ENCODE measurements around the gene UTY.

The UTY gene

DNA sequence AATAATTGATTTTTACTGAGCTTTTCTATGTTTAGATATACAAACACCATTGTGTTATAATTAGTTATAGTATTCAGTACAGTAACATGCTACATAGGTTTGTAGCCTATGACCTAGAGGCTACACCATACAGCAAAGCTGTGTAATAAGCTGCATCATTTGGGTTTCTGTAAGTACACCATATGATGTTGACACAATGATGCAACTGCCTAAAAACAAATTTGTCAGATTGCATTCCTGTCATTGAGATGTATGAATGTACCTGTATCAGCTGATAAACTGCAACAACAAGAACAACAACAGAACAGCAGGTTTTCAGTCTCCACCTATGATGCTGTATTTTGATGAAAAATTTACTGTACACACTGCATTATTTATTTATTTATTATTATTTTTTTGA lies 64.3 kb downstream of the UTY start:
- DNase-seq (ENCODE audit: low read depth, low spot score), result no peak

- no peak for DNase-seq (ENCODE audit: low read depth, low spot score)
Measured at GRCh38 chrY:13398876-13399275, 81.0 kb downstream of the UTY start.

- DNase-seq (ENCODE audit: low read depth, low spot score), result no peak
Measured at GRCh38 chrY:13381110-13381683, 98.6 kb downstream of the UTY start.

DNA sequence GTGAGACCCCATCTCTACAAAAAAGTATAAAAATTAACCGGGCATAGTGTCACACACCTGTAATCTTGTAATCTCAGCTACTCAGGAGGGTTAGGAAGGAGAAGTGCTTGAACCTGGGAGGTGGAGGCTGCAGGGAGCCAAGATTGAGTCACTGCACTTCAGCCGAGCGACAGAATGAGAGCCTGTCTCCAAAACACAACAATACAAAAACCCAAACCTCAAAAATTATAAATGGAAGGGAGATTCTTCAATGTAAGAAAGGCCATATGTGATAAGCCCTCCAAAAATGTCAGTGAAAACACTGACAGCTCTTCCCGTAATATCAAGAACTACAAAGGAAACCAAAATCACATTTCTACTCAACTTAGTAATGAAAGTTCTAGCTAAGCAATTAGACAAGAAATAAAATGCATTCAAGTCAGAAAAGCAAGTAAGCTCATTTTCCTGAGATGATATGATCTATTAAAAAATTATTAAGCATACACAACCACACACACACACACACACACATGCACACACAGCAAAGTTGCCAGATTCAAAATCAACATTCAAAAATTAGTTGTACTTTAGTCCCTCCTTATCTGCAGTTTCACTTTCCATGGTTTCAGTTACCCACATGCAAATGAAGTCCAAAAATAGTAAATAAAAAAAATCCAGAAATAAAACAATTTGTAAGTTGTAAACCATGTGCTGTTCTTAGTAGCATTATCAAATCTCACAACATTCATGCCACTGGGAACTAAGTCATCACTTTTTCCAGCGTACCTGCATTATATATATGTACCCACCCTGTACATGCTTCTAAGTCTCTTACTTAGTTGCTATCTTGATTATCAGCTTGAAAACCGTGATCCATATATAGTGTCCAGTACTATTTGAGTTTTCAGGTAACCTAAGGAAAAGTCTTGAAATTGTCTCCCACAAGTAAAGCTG lies 108.7 kb downstream of the UTY start:
- no peak for DNase-seq (ENCODE audit: low read depth, low spot score)

DNA sequence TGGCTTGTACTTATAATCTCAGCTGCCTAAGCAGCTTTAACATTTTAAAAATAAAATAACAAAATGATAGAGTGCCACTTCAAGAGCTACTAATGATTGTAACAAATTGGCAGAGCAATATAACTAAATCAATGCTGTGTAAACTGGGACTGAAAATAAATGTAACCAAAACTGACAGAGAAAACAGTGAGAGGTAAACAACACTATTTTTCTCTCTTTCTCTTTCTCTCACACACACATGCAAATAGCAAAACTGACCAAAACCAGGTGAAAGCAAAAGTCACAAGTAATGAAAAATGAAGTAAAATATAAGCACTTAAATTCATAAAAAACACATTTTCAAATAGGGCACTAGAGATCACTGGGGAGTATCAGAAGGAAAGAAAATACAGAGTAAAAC lies 109.6 kb downstream of the UTY start:
- no peak for DNase-seq (ENCODE audit: low read depth, low spot score)

GRCh38 chrY:13368513-13368845 lies 111.4 kb downstream of the UTY start:
- no peak for DNase-seq (ENCODE audit: low read depth, low spot score)

- DNase-seq (ENCODE audit: low read depth, low spot score), result no peak
Measured at GRCh38 chrY:13363641-13364040, 116.2 kb downstream of the UTY start.

GRCh38 chrY:13362662-13363061 lies 117.2 kb downstream of the UTY start:
- DNase-seq (ENCODE audit: low read depth, low spot score), result no peak

DNA sequence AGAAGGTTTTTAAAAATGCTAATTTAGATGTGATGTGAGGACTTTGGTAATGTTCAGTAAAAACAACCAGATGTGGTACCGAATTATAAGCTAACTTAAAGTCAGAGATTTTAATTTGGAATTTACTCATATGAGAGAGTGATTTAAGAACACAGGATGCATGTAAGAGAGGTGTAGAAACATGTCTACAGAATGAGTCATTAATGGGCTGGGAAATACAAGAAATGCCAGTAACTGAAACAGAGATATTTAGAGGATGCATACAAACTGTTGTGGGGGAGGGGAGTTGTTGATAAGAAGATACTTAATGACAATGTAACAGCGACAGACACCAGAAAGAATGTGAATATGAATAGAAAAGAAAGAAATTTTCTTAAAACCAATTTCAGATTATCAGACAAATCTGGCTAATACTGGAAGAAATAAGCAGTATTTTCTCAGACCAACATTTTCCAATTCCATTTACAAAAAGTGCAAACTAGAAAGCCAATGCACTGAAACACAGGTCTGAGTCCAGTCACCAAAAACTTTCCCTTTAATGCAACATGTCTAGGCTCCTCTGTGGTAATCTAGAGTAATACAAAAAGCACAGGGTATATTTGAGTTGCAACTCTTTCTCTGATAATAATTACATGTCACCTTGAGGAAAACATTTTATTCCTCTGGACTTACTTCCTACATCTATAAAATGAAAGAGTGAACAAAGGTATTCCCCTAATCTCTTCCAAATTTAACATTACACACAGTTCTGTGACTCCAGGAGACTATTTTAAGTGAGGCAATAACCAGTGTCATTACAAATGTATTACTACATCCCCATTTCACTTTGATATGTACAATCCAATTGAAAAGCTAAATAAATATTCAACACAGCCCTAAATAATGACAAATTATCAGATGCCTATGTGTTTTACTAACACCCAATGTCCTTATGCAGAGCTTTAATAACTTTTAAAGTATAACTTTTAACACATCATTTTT lies 117.9 kb downstream of the UTY start:
- no peak for DNase-seq (ENCODE audit: low read depth, low spot score)

DNA sequence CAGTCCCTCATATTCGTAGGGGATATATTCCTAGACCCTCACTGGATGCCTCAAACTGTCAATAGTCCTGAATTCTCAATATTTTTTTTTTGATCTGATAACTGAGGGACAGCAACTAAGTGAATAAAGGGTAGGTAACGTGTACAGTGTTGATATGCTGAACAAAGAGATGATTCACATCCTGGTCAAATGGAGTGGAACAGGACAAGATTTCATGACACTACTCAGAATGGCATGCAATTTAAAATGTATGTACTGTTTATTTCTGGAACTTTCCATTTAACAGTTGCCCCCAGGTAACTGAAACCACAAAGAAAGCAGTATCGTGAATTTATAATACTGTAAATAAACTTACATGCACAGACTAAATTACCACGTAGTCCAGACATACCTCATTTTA lies 128.4 kb downstream of the UTY start:
- DNase-seq (ENCODE audit: low read depth, low spot score), result no peak

DNA sequence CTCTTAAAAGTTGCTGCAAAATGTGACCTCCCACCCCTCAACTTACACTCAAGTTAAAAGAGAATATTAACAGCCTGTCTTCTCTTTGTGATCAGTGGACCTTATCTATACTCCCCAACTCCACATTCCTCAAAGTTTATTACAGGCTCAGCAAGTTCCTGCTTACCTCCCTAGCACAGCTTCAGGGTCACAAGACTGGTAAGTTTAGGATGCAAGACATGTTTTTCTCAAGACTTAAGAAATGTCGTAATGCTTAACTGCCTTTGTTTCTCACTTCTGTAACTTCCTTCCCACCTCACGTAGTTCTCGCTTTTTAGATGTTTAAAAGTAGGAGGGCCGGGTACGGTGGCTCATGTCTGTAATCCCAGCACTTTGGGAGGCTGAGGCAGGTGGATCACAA lies 132.7 kb downstream of the UTY start:
- DNase-seq (ENCODE audit: low read depth, low spot score), result no peak

GRCh38 chrY:13345549-13345948 lies 134.3 kb downstream of the UTY start:
- no peak for DNase-seq (ENCODE audit: low read depth, low spot score)

- no peak for DNase-seq (ENCODE audit: low read depth, low spot score)
Measured at GRCh38 chrY:13343307-13343946, 136.4 kb downstream of the UTY start.

DNA sequence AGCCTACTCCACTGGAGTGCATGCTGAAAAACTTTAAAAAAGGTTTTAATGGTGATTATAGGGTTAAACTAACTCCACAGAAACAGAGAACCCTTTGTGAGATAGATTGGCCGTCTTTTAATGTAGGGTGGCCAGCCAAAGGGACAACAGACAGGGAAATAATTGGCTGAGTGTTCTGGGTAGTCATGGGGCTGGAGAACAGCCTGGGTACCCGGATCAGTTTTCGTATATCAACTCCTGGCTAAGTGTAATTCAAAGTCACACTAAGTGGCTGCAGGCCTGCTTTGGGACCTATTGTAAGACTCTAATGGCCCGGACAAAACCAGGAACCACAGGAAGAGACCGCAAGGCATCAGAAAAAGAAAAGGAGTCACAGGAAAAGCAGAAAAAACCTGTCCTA lies 139.9 kb downstream of the UTY start:
- no peak for DNase-seq (ENCODE audit: low read depth, low spot score)

- no peak for DNase-seq (ENCODE audit: low read depth, low spot score)
Measured at GRCh38 chrY:13339381-13339780, 140.5 kb downstream of the UTY start.

DNA sequence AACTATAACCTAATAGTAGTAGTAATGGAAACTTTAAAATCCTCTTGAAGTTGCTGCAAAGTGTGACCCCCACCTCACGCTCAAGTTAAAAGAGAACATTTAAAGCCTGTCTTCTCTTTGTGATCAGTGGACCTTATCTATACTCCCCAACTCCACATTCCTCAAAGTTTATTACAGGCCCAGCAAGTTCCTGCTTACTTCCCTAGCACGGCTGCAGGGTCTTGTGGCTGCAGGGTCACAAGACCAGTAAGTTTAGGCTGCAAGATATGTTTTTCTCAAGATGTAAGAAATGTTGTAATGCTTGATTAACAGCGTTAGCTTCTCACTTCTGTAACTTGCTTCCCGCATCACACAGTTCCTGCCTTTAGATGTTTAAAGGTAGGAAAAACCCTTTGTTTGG lies 141.1 kb downstream of the UTY start:
- no peak for DNase-seq (ENCODE audit: low read depth, low spot score)

DNA sequence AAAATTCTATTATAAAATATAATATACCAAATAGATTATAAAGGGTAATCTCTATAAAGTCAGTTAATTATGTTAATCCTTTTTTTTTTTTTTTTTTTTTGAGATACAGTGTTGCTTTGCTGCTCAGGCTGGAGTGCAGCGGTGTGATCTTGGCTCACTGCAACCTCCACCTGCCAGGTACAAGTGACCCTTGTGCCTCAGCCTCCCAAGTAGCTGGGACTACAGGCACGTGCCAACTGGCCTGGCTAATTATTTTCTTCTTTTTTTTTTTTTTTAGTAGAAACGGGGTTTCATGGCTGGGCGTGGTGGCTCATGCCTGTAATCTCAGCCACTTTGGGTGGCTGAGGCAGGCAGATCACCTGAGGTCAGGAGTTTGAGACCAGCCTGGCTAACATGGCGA lies 141.9 kb downstream of the UTY start:
- DNase-seq (ENCODE audit: low read depth, low spot score), result no peak

DNA sequence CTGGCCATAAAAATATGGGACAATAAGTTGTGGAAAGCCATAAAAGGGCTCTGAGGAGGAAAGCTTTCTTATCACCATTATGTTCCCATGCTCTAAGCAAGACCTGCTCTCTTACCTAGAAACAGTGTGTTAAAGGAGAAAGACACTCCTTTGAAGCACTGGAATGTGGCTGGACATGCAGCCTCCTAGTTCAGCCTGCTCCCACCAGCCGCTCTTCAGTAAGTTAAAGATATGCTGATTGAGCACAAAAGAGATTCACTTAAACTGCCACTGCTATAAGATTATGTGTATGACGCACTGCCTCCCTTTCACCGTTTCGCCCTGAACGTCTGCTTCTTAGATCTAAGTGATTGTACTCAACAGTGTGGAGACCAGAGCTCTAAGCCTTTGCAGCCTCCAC lies 146.0 kb downstream of the UTY start:
- no peak for DNase-seq (ENCODE audit: low read depth, low spot score)

DNA sequence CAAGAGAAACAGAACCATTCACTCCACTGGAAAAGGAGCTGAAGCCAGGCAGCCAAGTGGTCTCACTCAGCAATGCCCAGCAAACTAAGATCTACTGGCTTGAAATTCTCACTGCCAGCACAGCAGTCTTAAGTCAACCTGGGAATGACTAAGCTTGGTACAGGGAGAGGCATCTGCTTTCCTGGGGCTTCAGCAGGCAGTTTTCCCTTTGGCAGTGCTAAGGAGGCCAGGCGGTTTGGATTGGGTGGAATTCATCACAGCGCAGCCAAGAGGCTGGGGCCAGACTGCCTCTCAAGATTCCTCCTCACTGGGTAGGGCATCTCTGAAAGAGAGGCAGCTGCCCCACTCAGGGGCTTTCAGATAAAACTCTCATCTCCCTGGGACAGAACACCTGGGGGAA lies 149.2 kb downstream of the UTY start:
- DNase-seq (ENCODE audit: low read depth, low spot score), result no peak

GRCh38 chrY:13312966-13313365 lies 166.9 kb downstream of the UTY start:
- DNase-seq (ENCODE audit: low read depth, low spot score), result no peak

GRCh38 chrY:13307959-13308358 lies 171.9 kb downstream of the UTY start:
- DNase-seq (ENCODE audit: low read depth, low spot score), result no peak

- no peak for DNase-seq (ENCODE audit: low read depth, low spot score)
Measured at GRCh38 chrY:13300795-13301194, 179.0 kb downstream of the UTY start.

Measured in astrocyte of the hippocampus (primary cell).